ENCODE measurements around the gene POC1A.

Gene POC1A

GRCh38 chr3:52150860-52151259 is 3.4 kb downstream of the POC1A start:
- DNase-seq = no peak

- DNase-seq = no peak
These were observed 3.9 kb downstream of the POC1A start for GRCh38 chr3:52150357-52150756.

- no peak for DNase-seq
These were observed 4.5 kb downstream of the POC1A start for GRCh38 chr3:52149726-52150125.

GRCh38 chr3:52149021-52149420 is 5.2 kb downstream of the POC1A start:
- no peak for DNase-seq

- DNase-seq = no peak
These were observed 6.4 kb downstream of the POC1A start for GRCh38 chr3:52147804-52148203.

DNA sequence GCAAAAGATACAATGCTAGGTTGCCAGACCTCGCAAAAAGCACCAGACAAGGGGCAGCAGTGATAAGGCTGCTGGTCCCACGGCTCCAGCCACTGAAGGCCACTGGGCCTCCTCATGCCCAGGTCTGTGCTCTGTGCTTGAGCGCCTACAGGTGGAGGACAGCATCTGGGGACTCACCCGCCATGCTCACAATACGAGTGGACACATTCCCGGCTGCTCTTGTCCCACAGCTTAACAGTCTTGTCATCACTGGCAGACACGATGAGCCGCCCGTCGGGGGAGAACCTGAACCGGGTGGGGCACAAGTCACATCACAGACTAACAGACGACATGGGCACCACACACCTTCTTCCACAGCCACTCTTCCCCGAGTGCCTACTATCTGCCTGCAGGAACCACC is 7.4 kb downstream of the POC1A start:
- DNase-seq = no peak

DNA sequence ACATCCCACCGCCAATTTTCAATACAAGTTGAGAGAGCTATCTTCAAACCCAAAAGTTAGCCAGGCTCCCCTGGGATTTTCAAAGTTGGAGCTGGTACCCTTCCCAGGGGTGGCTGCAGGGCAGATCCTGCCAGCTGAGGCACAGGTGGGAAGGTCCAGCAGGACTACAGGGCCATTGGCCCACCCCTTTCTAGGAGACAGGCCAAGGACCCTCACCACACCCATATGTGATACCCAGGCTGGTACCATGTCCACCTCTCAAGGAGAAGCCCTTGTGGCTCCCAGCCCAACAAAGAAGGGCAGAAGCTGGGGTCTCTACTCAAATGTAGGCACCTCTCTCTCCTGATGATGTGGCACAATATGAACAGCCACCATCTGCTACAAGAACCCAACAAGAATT is 8.0 kb downstream of the POC1A start:
- no peak for DNase-seq

- DNase-seq = no peak
These were observed 8.5 kb downstream of the POC1A start for GRCh38 chr3:52145736-52146110.

GRCh38 chr3:52144796-52145735 is 9.2 kb downstream of the POC1A start:
- no peak for DNase-seq

DNA sequence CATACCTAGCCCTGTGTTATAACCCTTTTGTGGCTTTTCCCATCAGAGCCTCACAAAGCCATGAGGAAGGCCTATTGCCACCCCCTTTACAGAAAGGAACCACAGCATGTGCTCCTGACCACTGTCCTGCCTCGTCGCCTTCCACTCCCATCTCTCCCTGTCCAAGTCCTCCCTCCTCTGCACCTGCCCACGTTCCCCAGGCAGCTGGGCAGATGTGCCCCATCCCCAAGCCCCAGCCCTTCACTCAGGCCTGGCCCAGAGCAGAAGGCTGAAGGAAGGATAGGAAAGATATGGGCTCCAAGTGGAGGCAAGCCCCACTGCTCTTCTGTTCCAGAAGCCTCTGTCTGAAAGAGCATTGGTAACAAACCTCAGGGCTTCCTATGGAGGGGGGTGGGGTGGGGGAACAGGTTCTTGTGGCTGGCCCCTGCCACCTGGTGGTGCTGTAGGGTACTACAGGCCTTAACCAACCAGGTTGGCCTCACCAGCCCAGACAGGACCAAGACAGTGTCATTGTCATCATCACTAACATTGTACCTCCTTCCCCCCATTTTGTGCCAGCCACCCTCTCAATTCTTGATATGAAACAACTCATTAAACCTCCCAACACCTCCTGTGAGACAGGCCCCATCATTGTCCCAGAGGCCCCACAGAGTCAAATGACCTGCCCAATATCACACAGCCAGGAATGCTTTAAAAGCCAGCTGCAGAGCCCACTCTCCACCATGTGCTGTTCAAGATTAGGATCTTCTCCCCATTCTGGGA is 10.0 kb downstream of the POC1A start:
- DNase-seq = peak; percentile 68

DNA sequence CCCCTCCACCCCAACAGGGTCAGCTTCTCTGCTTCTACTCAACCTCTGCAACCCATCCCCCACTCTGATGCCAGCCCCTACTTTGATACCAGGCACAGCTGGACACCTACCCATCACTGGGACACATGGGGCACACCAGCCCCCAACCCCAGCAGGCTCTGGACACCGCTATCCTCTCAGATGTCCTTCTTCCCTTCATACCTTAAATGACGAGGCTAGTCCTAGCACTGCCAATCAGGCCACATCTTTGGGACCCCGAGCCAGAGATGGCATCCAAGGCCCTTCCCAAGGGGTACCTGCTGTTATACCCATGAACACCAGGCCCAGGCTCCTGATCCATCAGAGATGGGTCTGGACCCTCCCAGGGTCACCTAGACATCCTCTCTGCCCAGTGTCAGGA is 10.6 kb downstream of the POC1A start:
- DNase-seq = no peak

GRCh38 chr3:52143156-52143555 is 11.1 kb downstream of the POC1A start:
- no peak for DNase-seq

DNA sequence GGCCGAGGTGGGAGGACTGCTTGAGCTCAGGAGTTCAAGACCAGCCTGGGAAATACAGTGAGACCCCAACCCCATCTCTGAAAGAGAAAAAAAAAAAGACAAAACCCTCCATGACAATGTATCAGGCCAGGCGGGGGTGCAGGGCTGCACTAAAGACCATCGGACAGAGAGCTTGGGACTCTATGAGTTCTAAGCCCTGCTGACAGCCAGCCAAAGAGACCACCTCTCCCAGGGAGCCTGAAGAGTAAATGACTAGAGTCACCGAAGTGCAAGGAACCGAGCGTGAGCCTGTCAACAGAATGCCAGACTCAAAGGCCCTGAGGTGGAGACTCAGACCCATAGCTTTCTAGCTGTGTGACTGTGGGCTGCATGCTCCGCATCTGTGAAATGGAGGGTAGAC is 12.5 kb downstream of the POC1A start:
- no peak for DNase-seq

GRCh38 chr3:52140769-52141168 is 13.5 kb downstream of the POC1A start:
- no peak for DNase-seq

DNA sequence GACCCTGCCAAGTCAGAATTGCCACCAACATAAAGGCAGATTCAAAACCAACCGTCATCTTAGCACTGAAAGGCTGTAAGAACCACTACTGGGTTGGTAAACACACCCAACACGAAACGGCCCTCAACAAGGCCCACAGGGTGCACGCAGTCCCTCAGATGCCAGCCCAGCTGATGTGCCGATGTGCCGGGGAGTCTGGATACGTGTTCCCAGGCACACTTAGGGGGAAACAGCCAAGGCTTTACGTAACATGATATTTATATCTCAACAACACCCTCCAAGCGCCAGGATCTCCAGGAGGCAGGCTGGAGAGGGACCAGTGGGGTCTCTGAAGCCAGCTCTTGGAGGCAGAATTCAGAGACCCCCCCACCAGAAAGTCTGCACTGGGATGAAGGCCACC is 14.2 kb downstream of the POC1A start:
- no peak for DNase-seq

- no peak for DNase-seq
These were observed 16.9 kb downstream of the POC1A start for GRCh38 chr3:52137311-52137710.

GRCh38 chr3:52136513-52136912 is 17.7 kb downstream of the POC1A start:
- DNase-seq = no peak

- DNase-seq = no peak
These were observed 18.9 kb downstream of the POC1A start for GRCh38 chr3:52135332-52135731.

- no peak for DNase-seq
These were observed 19.5 kb downstream of the POC1A start for GRCh38 chr3:52134761-52135160.

- DNase-seq = no peak
These were observed 21.3 kb downstream of the POC1A start for GRCh38 chr3:52132930-52133329.

- no peak for DNase-seq
These were observed 22.2 kb downstream of the POC1A start for GRCh38 chr3:52132041-52132440.

GRCh38 chr3:52130966-52131622 is 23.1 kb downstream of the POC1A start:
- no peak for DNase-seq

GRCh38 chr3:52128118-52128683 is 26.0 kb downstream of the POC1A start:
- no peak for DNase-seq

All from NCI-H69 (cell line).